ENCODE results near the gene PSMA6. TPM values are rescaled to one million over a fixed set of nuclear protein-coding genes. Genes with fewer than 3 reads are reported as not detected.
"Not testable (repeated sequence)": the region's sequence is repeated elsewhere in the genome, so short reads cannot be mapped to it uniquely, and the experiment has no call there.

Gene PSMA6
- total RNA-seq, 1 experiment from 2014 or later, result 211 TPM

GRCh38 chr14:35326375-35326774 is 34.2 kb downstream of the PSMA6 start:
- Histone ChIP-seq H3K9me3 (replicated peaks) (no peaks in the 10 kb centered on the region), H3K4me1 (no peaks in the 10 kb centered on the region; the same call in 1 of the 2 replicates), H3K36me3 (no peaks in the 10 kb centered on the region), H3K27ac (no peak overlapping the region), H3K27me3 (no peaks in the 10 kb centered on the region), H3K4me3 (no peak overlapping the region)
- DNase-seq, result no peak

GRCh38 chr14:35331605-35332516 is 39.7 kb downstream of the PSMA6 start:
- H3K4me3 ChIP-seq, result no peak overlapping the region
- no peak overlapping the region for H3K27ac ChIP-seq
- no peaks in the 10 kb centered on the region for H3K36me3 ChIP-seq
- no peaks in the 10 kb centered on the region for H3K27me3 ChIP-seq
- DNase-seq, result peak; percentile 29 to 48
- H3K9me3 ChIP-seq (replicated peaks), result no peaks in the 10 kb centered on the region
- peaks cover 4% of the 10 kb centered on the region; the same call in 1 of the 2 replicates for H3K4me1 ChIP-seq

- Histone ChIP-seq H3K4me1 (peaks cover 4% of the 10 kb centered on the region; the same call in 1 of the 2 replicates), H3K4me3 (no peak overlapping the region), H3K9me3 (replicated peaks) (no peaks in the 10 kb centered on the region), H3K27ac (no peak overlapping the region), H3K27me3 (no peaks in the 10 kb centered on the region), H3K36me3 (no peaks in the 10 kb centered on the region)
- DNase-seq, result no peak
Measured at GRCh38 chr14:35332517-35333263, 40.5 kb downstream of the PSMA6 start.

DNA sequence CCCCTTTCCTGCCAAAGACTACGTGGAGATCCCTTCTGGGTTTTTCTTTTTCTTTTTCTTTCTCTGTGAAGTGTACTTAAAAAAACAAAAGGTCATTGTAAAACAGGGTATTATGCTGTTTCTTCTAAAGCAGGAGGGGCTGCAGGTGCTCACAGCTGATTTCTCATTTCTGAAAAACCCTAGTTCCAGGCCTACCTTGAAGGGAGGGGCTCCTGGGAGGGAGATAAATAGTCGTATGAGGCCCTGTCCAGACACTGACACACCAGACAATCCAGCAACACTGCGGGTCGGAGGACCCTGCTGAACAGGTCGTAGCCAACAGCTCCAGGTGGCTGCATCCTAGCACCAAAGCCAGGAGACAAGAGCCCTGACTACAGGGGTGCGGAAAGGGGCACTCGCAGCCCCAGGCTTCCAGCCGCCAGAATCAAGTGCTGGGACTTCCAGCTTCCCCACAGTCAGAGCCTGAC is 41.1 kb downstream of the PSMA6 start:
- no peaks in the 10 kb centered on the region for H3K27me3 ChIP-seq
- DNase-seq, result no peak
- H3K4me1 ChIP-seq, result peaks cover 4% of the 10 kb centered on the region; the same call in 1 of the 2 replicates
- H3K4me3 ChIP-seq, result no peak overlapping the region
- no peaks in the 10 kb centered on the region for H3K36me3 ChIP-seq
- H3K9me3 ChIP-seq (replicated peaks), result no peaks in the 10 kb centered on the region
- no peak overlapping the region for H3K27ac ChIP-seq

GRCh38 chr14:35333797-35334743 is 41.9 kb downstream of the PSMA6 start:
- peaks cover 4% of the 10 kb centered on the region; the same call in 1 of the 2 replicates for H3K4me1 ChIP-seq
- H3K27ac ChIP-seq, result no peak overlapping the region
- no peaks in the 10 kb centered on the region for H3K9me3 ChIP-seq (replicated peaks)
- no peaks in the 10 kb centered on the region for H3K27me3 ChIP-seq
- no peak overlapping the region for H3K4me3 ChIP-seq
- H3K36me3 ChIP-seq, result no peaks in the 10 kb centered on the region
- DNase-seq, result no peak

DNA sequence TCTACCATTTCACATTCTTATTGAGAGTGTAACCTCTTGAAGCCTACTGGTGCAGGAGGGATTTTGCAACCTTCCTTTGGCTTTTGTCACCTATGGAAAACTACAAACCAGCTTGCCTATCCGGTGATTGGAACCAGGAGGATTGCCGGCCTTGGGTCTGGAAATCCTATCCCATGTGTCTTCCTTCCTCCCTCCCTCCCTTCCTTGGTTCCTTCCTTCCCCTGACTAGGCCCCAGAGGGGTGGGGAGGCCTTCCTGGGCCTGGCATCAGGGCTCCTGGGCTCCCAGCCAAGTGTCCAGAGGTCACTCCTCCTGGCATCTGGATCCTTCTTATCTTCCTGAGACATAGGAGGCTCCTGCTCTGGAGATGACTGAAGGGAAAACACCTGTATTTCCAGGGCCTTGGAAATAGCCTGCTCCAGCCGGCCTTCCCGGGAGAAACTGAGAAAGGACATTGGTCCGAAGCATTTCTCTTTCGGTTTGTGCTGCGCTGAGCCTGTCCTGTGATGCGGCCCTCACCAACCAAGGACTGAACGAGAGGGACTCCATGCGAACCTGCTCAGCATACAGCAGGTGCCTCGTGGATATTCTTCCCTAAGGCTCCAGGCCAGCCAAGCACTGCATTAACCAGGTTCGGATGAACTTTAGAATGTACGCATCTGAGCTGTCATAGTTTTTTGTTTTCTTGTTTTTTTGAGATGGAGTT is 43.4 kb downstream of the PSMA6 start:
- Histone ChIP-seq H3K4me1 (peaks cover 4% of the 10 kb centered on the region; the same call in 1 of the 2 replicates), H3K27ac (no peak overlapping the region), H3K9me3 (replicated peaks) (no peaks in the 10 kb centered on the region), H3K27me3 (no peaks in the 10 kb centered on the region), H3K4me3 (no peak overlapping the region), H3K36me3 (no peaks in the 10 kb centered on the region)
- DNase-seq, result no peak

- not testable (repeated sequence) for H3K9me3 ChIP-seq (replicated peaks); H3K36me3 ChIP-seq; H3K4me3 ChIP-seq; H3K4me1 ChIP-seq; H3K27me3 ChIP-seq; H3K27ac ChIP-seq; DNase-seq
Measured at GRCh38 chr14:35336171-35336493, 44.0 kb downstream of the PSMA6 start.

DNA sequence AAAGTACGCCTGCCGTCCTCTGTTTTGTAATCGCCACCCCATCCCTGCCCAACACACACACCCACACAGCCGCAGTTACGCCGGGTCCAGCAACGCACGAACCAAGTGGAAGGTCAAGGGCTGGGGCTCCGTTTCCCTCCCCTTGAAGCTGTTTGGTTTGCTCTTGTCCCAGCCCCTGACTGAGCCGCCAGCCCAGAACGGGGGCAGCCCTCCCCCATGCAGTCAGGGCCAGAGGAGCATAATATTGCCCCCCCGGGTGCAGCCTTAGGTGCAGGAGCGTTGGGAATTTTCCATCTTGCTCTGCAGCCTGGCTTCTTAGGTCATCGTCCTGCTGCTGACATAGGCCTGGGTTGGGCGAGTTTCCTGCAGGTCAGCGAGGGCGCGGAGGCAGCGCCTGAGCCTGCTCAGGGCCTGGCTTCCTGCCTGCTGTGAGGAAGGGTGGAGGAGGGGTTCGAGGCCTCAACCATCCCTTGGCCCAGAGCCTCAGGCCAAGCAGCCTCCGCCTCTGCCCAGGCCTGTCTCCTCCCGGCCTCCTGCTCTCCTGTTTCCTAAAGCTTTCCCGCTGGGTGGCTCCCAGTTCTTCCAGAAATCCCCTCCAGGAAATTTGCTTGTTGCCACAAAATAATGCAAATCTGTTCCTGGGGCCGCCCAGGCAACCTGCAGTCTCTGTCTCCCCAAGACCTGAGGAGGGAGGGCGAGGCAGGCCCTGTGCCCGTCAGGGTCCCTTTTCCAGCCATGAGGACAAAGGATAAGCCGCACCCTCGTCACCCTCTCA is 44.5 kb downstream of the PSMA6 start:
- H3K27ac ChIP-seq, result no peak overlapping the region
- no peaks in the 10 kb centered on the region for H3K36me3 ChIP-seq
- H3K4me3 ChIP-seq, result no peak overlapping the region
- DNase-seq, result no peak
- no peaks in the 10 kb centered on the region for H3K9me3 ChIP-seq (replicated peaks)
- peaks cover 4% of the 10 kb centered on the region; the same call in 1 of the 2 replicates for H3K4me1 ChIP-seq
- no peaks in the 10 kb centered on the region for H3K27me3 ChIP-seq

DNA sequence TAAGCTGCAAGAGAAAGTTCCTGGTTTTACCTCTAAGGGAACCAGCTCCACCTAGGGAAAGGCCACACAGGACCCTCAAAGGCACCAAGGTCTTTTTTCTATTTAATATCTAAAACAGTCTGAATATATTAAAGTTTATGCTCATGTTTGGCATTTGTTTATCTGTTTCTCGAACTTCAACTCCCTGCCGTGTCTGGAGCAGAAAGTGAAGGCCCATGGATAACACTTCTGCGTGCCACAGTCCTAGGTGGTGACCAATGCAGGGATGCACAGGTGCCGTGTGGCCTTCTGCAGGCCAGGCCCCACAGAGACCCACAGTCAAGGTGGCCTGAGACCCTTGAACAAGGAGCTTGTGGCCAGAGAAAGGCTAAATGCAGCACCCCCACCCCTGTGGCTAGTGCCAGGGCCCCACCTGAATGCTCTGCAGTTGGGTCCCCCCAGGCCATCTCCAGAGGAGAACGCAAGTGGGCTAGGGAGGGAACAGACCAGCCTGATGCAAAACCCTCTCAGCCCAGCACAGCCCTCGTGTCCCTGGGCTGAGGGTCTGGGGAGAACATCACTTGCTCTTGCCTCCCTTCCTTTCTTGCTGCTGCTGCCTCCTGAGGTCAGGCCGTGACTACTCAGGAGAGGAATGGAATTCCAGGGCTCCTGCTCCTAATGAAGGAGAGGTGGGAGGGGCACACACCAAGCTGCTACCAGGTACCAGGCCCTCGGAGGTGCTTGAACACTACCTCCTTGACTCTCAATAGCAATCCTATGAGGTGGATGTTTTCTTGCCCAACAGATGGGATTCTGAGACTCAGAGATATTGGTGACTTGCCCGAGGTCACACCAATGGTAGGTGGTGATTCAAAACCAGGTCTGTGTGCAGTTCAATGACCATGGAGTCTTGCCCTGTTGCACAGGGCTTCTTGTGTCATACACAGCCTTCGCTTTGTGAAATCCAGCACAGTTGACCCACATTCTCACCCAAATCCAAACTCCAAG is 45.4 kb downstream of the PSMA6 start:
- H3K27ac ChIP-seq, result no peak overlapping the region
- H3K36me3 ChIP-seq, result no peaks in the 10 kb centered on the region
- H3K4me1 ChIP-seq, result no peaks in the 10 kb centered on the region
- H3K9me3 ChIP-seq (replicated peaks), result no peaks in the 10 kb centered on the region
- DNase-seq, result no peak
- no peaks in the 10 kb centered on the region for H3K27me3 ChIP-seq
- H3K4me3 ChIP-seq, result no peak overlapping the region

GRCh38 chr14:35338731-35339405 is 46.7 kb downstream of the PSMA6 start:
- Histone ChIP-seq H3K4me3 (no peak overlapping the region), H3K27ac (no peak overlapping the region), H3K4me1 (no peaks in the 10 kb centered on the region), H3K9me3 (replicated peaks) (no peaks in the 10 kb centered on the region), H3K27me3 (no peaks in the 10 kb centered on the region), H3K36me3 (no peaks in the 10 kb centered on the region)
- DNase-seq, result no peak

DNA sequence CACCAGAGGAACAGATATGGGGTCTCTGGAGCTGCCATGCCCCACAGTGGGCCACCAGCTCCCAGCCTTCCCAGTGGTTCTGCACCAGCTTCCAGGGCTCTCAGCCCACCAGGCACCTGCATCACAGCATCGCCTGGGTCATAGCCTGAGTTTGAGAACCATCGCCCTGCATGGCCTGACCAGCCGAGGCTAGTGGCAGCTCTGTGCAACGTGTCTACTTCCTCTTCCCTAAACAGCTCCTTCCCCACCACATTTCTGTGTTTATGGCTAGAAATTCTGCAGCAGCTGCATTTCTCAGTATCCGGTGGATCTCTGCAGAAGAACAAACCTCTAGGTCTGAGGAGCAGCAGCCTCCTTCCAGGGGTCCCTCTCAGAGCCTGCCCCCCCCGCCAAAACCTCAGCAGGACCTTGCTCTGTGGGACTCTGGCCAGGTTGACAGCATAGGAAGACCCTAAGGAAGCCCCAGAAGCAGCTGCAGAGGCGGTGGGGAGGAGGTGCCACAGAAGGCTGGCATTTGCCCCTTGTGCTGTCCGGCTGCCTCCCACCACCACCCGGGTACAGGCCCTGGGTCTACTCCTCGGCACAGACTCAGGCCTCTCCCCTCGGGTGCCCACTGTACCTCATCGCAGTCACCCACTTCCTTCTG is 47.7 kb downstream of the PSMA6 start:
- no peak overlapping the region for H3K27ac ChIP-seq
- no peak overlapping the region for H3K4me3 ChIP-seq
- H3K36me3 ChIP-seq, result no peaks in the 10 kb centered on the region
- no peaks in the 10 kb centered on the region for H3K27me3 ChIP-seq
- no peaks in the 10 kb centered on the region for H3K4me1 ChIP-seq
- no peak for DNase-seq
- no peaks in the 10 kb centered on the region for H3K9me3 ChIP-seq (replicated peaks)

All from SJCRH30 (cell line).